Measurements from ENCODE around the gene RAPSN.

RAPSN gene

GRCh38 chr11:47485107-47485506, 36.2 kb upstream of the RAPSN start:
- H3K9ac ChIP-seq (ENCODE audit: low read depth in 1 of 2, low read length in 2 of 2) = no peak overlapping the region
- peaks cover 55 to 56% of the 10 kb centered on the region in 2 donors for H3K36me3 ChIP-seq (ENCODE audit: control insufficient read depth in 2 of 2, insufficient read depth in 2 of 2, low read length in 2 of 2)
- H3K4me1 ChIP-seq (ENCODE audit: control insufficient read depth in 2 of 2, insufficient read depth in 2 of 2, low read length in 2 of 2) = peaks cover 4 to 8% of the 10 kb centered on the region in 2 donors
- H3K9me3 ChIP-seq (ENCODE audit: control insufficient read depth in 2 of 2, low read length in 2 of 2) = no peaks in the 10 kb centered on the region
- H3K27ac ChIP-seq (ENCODE audit: low read depth in 2 of 2, low read length in 2 of 2) = no peak overlapping the region
- no peak overlapping the region for H3K4me3 ChIP-seq (ENCODE audit: low read length in 2 of 2)
- H3K27me3 ChIP-seq (ENCODE audit: control insufficient read depth in 2 of 2, insufficient read depth in 2 of 2, low read length in 2 of 2) = no peaks in the 10 kb centered on the region

- no peaks in the 10 kb centered on the region for H3K27me3 ChIP-seq (ENCODE audit: control insufficient read depth in 2 of 2, insufficient read depth in 2 of 2, low read length in 2 of 2)
- H3K9ac ChIP-seq (ENCODE audit: low read depth in 1 of 2, low read length in 2 of 2) = no peak overlapping the region
- H3K4me3 ChIP-seq (ENCODE audit: low read length in 2 of 2) = no peak overlapping the region
- peaks cover 0 to 5% of the 10 kb centered on the region in 2 donors for H3K4me1 ChIP-seq (ENCODE audit: control insufficient read depth in 2 of 2, insufficient read depth in 2 of 2, low read length in 2 of 2)
- peaks cover 68 to 71% of the 10 kb centered on the region in 2 donors for H3K36me3 ChIP-seq (ENCODE audit: control insufficient read depth in 2 of 2, insufficient read depth in 2 of 2, low read length in 2 of 2)
- no peaks in the 10 kb centered on the region for H3K9me3 ChIP-seq (ENCODE audit: control insufficient read depth in 2 of 2, low read length in 2 of 2)
- H3K27ac ChIP-seq (ENCODE audit: low read depth in 2 of 2, low read length in 2 of 2) = no peak overlapping the region
Observed at GRCh38 chr11:47483457-47483856, 34.5 kb upstream of the RAPSN start.

- Histone ChIP-seq H3K9me3 (ENCODE audit: control insufficient read depth in 2 of 2, low read length in 2 of 2) (no peaks in the 10 kb centered on the region), H3K4me3 (ENCODE audit: low read length in 2 of 2) (no peak overlapping the region), H3K27me3 (ENCODE audit: control insufficient read depth in 2 of 2, insufficient read depth in 2 of 2, low read length in 2 of 2) (no peaks in the 10 kb centered on the region), H3K27ac (ENCODE audit: low read depth in 2 of 2, low read length in 2 of 2) (no peak overlapping the region), H3K4me1 (ENCODE audit: control insufficient read depth in 2 of 2, insufficient read depth in 2 of 2, low read length in 2 of 2) (no peaks in the 10 kb centered on the region), H3K36me3 (ENCODE audit: control insufficient read depth in 2 of 2, insufficient read depth in 2 of 2, low read length in 2 of 2) (peaks cover 75 to 86% of the 10 kb centered on the region in 2 donors), H3K9ac (ENCODE audit: low read depth in 1 of 2, low read length in 2 of 2) (no peak overlapping the region)
Observed at GRCh38 chr11:47480762-47481161, 31.8 kb upstream of the RAPSN start.

- no peaks in the 10 kb centered on the region for H3K4me1 ChIP-seq (ENCODE audit: control insufficient read depth in 2 of 2, insufficient read depth in 2 of 2, low read length in 2 of 2)
- H3K4me3 ChIP-seq (ENCODE audit: low read length in 2 of 2) = no peak overlapping the region
- H3K9me3 ChIP-seq (ENCODE audit: control insufficient read depth in 2 of 2, low read length in 2 of 2) = no peaks in the 10 kb centered on the region
- peaks cover 81 to 88% of the 10 kb centered on the region in 2 donors for H3K36me3 ChIP-seq (ENCODE audit: control insufficient read depth in 2 of 2, insufficient read depth in 2 of 2, low read length in 2 of 2)
- H3K27ac ChIP-seq (ENCODE audit: low read depth in 2 of 2, low read length in 2 of 2) = no peak overlapping the region
- H3K9ac ChIP-seq (ENCODE audit: low read depth in 1 of 2, low read length in 2 of 2) = no peak overlapping the region
- no peaks in the 10 kb centered on the region for H3K27me3 ChIP-seq (ENCODE audit: control insufficient read depth in 2 of 2, insufficient read depth in 2 of 2, low read length in 2 of 2)
Observed at GRCh38 chr11:47478651-47479329, 29.9 kb upstream of the RAPSN start.

GRCh38 chr11:47477753-47478152, 28.8 kb upstream of the RAPSN start:
- Histone ChIP-seq H3K9ac (ENCODE audit: low read depth in 1 of 2, low read length in 2 of 2) (no peak overlapping the region), H3K27me3 (ENCODE audit: control insufficient read depth in 2 of 2, insufficient read depth in 2 of 2, low read length in 2 of 2) (no peaks in the 10 kb centered on the region), H3K9me3 (ENCODE audit: control insufficient read depth in 2 of 2, low read length in 2 of 2) (no peaks in the 10 kb centered on the region), H3K4me1 (ENCODE audit: control insufficient read depth in 2 of 2, insufficient read depth in 2 of 2, low read length in 2 of 2) (no peaks in the 10 kb centered on the region), H3K36me3 (ENCODE audit: control insufficient read depth in 2 of 2, insufficient read depth in 2 of 2, low read length in 2 of 2) (peaks cover 81 to 86% of the 10 kb centered on the region in 2 donors), H3K4me3 (ENCODE audit: low read length in 2 of 2) (no peak overlapping the region), H3K27ac (ENCODE audit: low read depth in 2 of 2, low read length in 2 of 2) (no peak overlapping the region)

GRCh38 chr11:47477323-47477722, 28.4 kb upstream of the RAPSN start:
- Histone ChIP-seq H3K4me3 (ENCODE audit: low read length in 2 of 2) (no peak overlapping the region), H3K27me3 (ENCODE audit: control insufficient read depth in 2 of 2, insufficient read depth in 2 of 2, low read length in 2 of 2) (no peaks in the 10 kb centered on the region), H3K9me3 (ENCODE audit: control insufficient read depth in 2 of 2, low read length in 2 of 2) (no peaks in the 10 kb centered on the region), H3K9ac (ENCODE audit: low read depth in 1 of 2, low read length in 2 of 2) (no peak overlapping the region), H3K36me3 (ENCODE audit: control insufficient read depth in 2 of 2, insufficient read depth in 2 of 2, low read length in 2 of 2) (peaks cover 80 to 86% of the 10 kb centered on the region in 2 donors), H3K4me1 (ENCODE audit: control insufficient read depth in 2 of 2, insufficient read depth in 2 of 2, low read length in 2 of 2) (no peaks in the 10 kb centered on the region), H3K27ac (ENCODE audit: low read depth in 2 of 2, low read length in 2 of 2) (no peak overlapping the region)

GRCh38 chr11:47470671-47471070, 21.7 kb upstream of the RAPSN start:
- H3K9me3 ChIP-seq (ENCODE audit: control insufficient read depth in 2 of 2, low read length in 2 of 2) = no peaks in the 10 kb centered on the region
- H3K27me3 ChIP-seq (ENCODE audit: control insufficient read depth in 2 of 2, insufficient read depth in 2 of 2, low read length in 2 of 2) = no peaks in the 10 kb centered on the region
- H3K36me3 ChIP-seq (ENCODE audit: control insufficient read depth in 2 of 2, insufficient read depth in 2 of 2, low read length in 2 of 2) = peaks cover 56 to 62% of the 10 kb centered on the region in 2 donors
- H3K4me1 ChIP-seq (ENCODE audit: control insufficient read depth in 2 of 2, insufficient read depth in 2 of 2, low read length in 2 of 2) = peaks cover 11 to 16% of the 10 kb centered on the region in 2 donors
- H3K27ac ChIP-seq (ENCODE audit: low read depth in 2 of 2, low read length in 2 of 2) = no peak overlapping the region
- H3K9ac ChIP-seq (ENCODE audit: low read depth in 1 of 2, low read length in 2 of 2) = no peak overlapping the region
- H3K4me3 ChIP-seq (ENCODE audit: low read length in 2 of 2) = no peak overlapping the region

GRCh38 chr11:47469361-47470179, 20.6 kb upstream of the RAPSN start:
- Histone ChIP-seq H3K27me3 (ENCODE audit: control insufficient read depth in 2 of 2, insufficient read depth in 2 of 2, low read length in 2 of 2) (no peaks in the 10 kb centered on the region), H3K4me3 (ENCODE audit: low read length in 2 of 2) (no peak overlapping the region), H3K9ac (ENCODE audit: low read depth in 1 of 2, low read length in 2 of 2) (no peak overlapping the region), H3K4me1 (ENCODE audit: control insufficient read depth in 2 of 2, insufficient read depth in 2 of 2, low read length in 2 of 2) (peaks cover 11 to 16% of the 10 kb centered on the region in 2 donors), H3K9me3 (ENCODE audit: control insufficient read depth in 2 of 2, low read length in 2 of 2) (no peaks in the 10 kb centered on the region), H3K36me3 (ENCODE audit: control insufficient read depth in 2 of 2, insufficient read depth in 2 of 2, low read length in 2 of 2) (peaks cover 53% of the 10 kb centered on the region in 2 donors), H3K27ac (ENCODE audit: low read depth in 2 of 2, low read length in 2 of 2) (no peak overlapping the region)

GRCh38 chr11:47468598-47469214, 19.8 kb upstream of the RAPSN start:
- Histone ChIP-seq H3K27ac (ENCODE audit: low read depth in 2 of 2, low read length in 2 of 2) (no peak overlapping the region), H3K36me3 (ENCODE audit: control insufficient read depth in 2 of 2, insufficient read depth in 2 of 2, low read length in 2 of 2) (peaks cover 49 to 54% of the 10 kb centered on the region in 2 donors), H3K9ac (ENCODE audit: low read depth in 1 of 2, low read length in 2 of 2) (no peak overlapping the region), H3K4me1 (ENCODE audit: control insufficient read depth in 2 of 2, insufficient read depth in 2 of 2, low read length in 2 of 2) (peaks cover 11 to 16% of the 10 kb centered on the region in 2 donors), H3K9me3 (ENCODE audit: control insufficient read depth in 2 of 2, low read length in 2 of 2) (no peaks in the 10 kb centered on the region), H3K4me3 (ENCODE audit: low read length in 2 of 2) (no peak overlapping the region), H3K27me3 (ENCODE audit: control insufficient read depth in 2 of 2, insufficient read depth in 2 of 2, low read length in 2 of 2) (no peaks in the 10 kb centered on the region)

GRCh38 chr11:47467357-47467756, 18.4 kb upstream of the RAPSN start:
- no peaks in the 10 kb centered on the region for H3K9me3 ChIP-seq (ENCODE audit: control insufficient read depth in 2 of 2, low read length in 2 of 2)
- H3K9ac ChIP-seq (ENCODE audit: low read depth in 1 of 2, low read length in 2 of 2) = peak overlapping the region in 1 of 2 donors; percentile 30
- H3K36me3 ChIP-seq (ENCODE audit: control insufficient read depth in 2 of 2, insufficient read depth in 2 of 2, low read length in 2 of 2) = peaks cover 37 to 43% of the 10 kb centered on the region in 2 donors
- no peak overlapping the region for H3K4me3 ChIP-seq (ENCODE audit: low read length in 2 of 2)
- peak overlapping the region; percentile 20 to 62 for H3K27ac ChIP-seq (ENCODE audit: low read depth in 2 of 2, low read length in 2 of 2)
- peaks cover 11 to 16% of the 10 kb centered on the region in 2 donors for H3K4me1 ChIP-seq (ENCODE audit: control insufficient read depth in 2 of 2, insufficient read depth in 2 of 2, low read length in 2 of 2)
- no peaks in the 10 kb centered on the region for H3K27me3 ChIP-seq (ENCODE audit: control insufficient read depth in 2 of 2, insufficient read depth in 2 of 2, low read length in 2 of 2)

Data from mucosa of rectum (tissue), 2 donors.